ENCODE results near the gene THRB.
A peak's percentile ranks its signal among the peaks of the same experiment; 100 is the strongest.

The THRB gene

DNA sequence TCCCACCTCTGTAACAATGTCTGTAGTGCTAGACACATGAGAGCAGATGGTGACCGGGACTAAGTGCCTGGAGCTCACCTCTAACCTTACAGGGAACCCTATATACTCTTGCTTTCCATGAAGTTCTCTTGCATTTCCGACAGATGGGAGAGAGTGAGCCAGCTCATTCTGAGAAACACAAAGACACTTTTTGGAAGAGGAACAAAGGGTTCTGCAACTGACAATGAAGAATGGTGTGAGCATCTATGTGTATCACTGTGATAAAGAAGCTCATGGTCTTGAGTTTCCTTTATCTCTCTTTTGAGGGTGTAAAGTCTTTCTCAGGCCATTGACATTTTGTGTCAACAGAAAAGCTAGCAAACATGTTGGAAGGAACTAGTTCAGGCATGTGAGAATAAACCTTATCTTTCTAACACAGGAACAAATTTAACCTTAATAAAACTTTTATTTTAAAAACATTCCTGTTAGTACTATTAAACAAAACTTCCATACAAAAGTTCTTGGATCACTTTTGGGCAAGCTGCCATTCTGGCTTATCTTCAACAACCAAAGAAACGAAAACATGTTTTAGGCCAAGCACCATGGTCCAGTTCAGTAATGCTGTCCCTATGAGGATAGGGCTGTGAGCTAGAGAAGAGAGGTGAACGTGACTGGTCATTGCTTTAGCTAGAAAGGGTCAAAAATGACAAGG is 142.7 kb downstream of the THRB start:
- no peaks in the 10 kb centered on the region for H3K36me3 ChIP-seq (ENCODE audit: control insufficient read depth in 2 of 2, insufficient read depth in 1 of 2, low read length in 2 of 2)
- H3K4me3 ChIP-seq (ENCODE audit: low read depth, low read length) = no peak overlapping the region
- TF ChIP-seq SP3 (tag by site-specific recombination; IDR thresholded peaks at IDR 0.05) (no peak), ZXDB (tag by site-specific recombination; IDR thresholded peaks at IDR 0.05) (0 out of 2 replicates have a peak, but pooled peaks have one; percentile 19), ZEB2 (tag by site-specific recombination; IDR thresholded peaks at IDR 0.05) (no peak), ZNF391 (tag by site-specific recombination; IDR thresholded peaks at IDR 0.05; ENCODE audit: borderline replicate concordance, low read depth) (no peak), WT1 (tag by site-specific recombination; IDR thresholded peaks at IDR 0.05) (no peak)
- TF ChIP-seq, protein P1, sequence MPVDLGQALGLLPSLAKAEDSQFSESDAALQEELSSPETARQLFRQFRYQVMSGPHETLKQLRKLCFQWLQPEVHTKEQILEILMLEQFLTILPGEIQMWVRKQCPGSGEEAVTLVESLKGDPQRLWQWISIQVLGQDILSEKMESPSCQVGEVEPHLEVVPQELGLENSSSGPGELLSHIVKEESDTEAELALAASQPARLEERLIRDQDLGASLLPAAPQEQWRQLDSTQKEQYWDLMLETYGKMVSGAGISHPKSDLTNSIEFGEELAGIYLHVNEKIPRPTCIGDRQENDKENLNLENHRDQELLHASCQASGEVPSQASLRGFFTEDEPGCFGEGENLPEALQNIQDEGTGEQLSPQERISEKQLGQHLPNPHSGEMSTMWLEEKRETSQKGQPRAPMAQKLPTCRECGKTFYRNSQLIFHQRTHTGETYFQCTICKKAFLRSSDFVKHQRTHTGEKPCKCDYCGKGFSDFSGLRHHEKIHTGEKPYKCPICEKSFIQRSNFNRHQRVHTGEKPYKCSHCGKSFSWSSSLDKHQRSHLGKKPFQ (tag by site-specific recombination; IDR thresholded peaks at IDR 0.05) = no peak
- POLR2A ChIA-PET = no interaction called here
- CTCF ChIA-PET = interaction anchor here (0.6 kb wide), 1 partner anchor 102 kb away, joined by 4 read pairs; no protein-coding TSS in a partner anchor
- H3K4me1 ChIP-seq (ENCODE audit: control insufficient read depth, insufficient read depth, low read length) = no peaks in the 10 kb centered on the region
- no peak overlapping the region for H3K27ac ChIP-seq (ENCODE audit: extremely low read depth, low read depth, low read length)
- no peaks in the 10 kb centered on the region for H3K9me3 ChIP-seq (ENCODE audit: control insufficient read depth, insufficient read depth, low read depth, low read length)

DNA sequence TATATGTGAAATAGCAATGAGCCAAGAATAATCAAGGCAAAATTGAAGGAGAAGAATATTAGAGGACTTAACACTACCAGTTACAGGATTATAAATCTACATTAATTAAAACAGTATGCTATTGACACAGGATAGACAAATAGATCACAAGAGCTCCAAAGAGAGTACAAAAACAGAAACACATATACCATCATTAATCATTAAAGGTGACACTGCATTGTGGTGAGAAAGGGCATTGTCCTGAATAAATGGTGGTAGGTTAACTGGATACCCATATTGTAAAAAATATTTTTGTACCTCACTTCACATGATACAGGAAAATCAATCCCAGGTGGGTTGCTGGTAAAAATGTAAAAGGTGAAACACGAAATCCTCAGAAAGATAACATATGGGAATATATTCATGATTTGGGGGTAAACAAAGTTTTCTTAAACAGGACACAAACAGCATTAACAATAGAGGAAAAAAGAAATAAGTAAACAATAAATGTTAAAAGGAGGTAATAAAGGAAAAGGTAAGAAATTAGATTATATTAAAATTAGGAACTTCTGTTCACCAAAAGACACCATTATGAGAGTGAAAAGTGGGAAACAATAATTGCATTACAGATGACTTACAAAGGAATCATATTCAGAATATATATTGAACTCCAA is 145.2 kb downstream of the THRB start:
- no peak for TF ChIP-seq ZNF530 (tag by site-specific recombination; IDR thresholded peaks at IDR 0.05; ENCODE audit: low read depth)
- Histone ChIP-seq H3K27ac (ENCODE audit: extremely low read depth, low read depth, low read length) (no peak overlapping the region), H3K4me3 (ENCODE audit: low read depth, low read length) (no peak overlapping the region), H3K36me3 (ENCODE audit: control insufficient read depth in 2 of 2, insufficient read depth in 1 of 2, low read length in 2 of 2) (no peaks in the 10 kb centered on the region), H3K4me1 (ENCODE audit: control insufficient read depth, insufficient read depth, low read length) (no peaks in the 10 kb centered on the region), H3K9me3 (ENCODE audit: control insufficient read depth, insufficient read depth, low read depth, low read length) (no peaks in the 10 kb centered on the region)
- POLR2A ChIA-PET = no interaction called here
- CTCF ChIA-PET = no interaction called here

DNA sequence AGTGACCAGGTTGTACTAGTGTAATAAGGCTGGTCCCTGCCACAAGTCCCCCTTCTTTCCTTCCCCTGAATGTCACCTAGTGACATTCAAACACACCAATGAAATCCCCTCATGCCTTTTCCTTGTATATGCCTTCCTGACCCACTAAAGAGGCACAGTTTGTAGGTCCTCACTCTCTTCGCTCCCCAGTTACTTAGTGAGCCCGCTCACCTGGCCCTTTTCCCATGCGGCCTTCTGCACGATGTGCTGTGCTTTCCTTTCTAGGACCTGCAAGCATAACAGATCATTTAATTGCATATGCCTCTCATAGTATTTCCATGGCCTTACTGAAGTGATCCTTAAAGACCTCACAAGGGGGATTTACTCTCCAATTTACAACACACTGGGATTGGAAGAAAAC is 146.3 kb downstream of the THRB start:
- Histone ChIP-seq H3K4me1 (ENCODE audit: control insufficient read depth, insufficient read depth, low read length) (no peaks in the 10 kb centered on the region), H3K36me3 (ENCODE audit: control insufficient read depth in 2 of 2, insufficient read depth in 1 of 2, low read length in 2 of 2) (no peaks in the 10 kb centered on the region), H3K4me3 (ENCODE audit: low read depth, low read length) (no peak overlapping the region), H3K27ac (ENCODE audit: extremely low read depth, low read depth, low read length) (no peak overlapping the region), H3K9me3 (ENCODE audit: control insufficient read depth, insufficient read depth, low read depth, low read length) (no peaks in the 10 kb centered on the region)
- ChIA-PET POLR2A (no interaction called here), CTCF (no interaction called here)
- TF ChIP-seq ZBTB20 (tag by site-specific recombination; IDR thresholded peaks at IDR 0.05) (0 out of 2 replicates have a peak, but pooled peaks have one; percentile 10), ZNF366 (tag by site-specific recombination; conservative IDR thresholded peaks at IDR 0.05) (no peak), TCF7L2 (IDR thresholded peaks at IDR 0.05; ENCODE audit: borderline replicate concordance, low read depth, low read length) (no peak), MZF1 (tag by site-specific recombination; IDR thresholded peaks at IDR 0.05; ENCODE audit: borderline replicate concordance) (peak; percentile 37; the same call in 1 of the 2 replicates)
- TF ChIP-seq, protein P2, sequence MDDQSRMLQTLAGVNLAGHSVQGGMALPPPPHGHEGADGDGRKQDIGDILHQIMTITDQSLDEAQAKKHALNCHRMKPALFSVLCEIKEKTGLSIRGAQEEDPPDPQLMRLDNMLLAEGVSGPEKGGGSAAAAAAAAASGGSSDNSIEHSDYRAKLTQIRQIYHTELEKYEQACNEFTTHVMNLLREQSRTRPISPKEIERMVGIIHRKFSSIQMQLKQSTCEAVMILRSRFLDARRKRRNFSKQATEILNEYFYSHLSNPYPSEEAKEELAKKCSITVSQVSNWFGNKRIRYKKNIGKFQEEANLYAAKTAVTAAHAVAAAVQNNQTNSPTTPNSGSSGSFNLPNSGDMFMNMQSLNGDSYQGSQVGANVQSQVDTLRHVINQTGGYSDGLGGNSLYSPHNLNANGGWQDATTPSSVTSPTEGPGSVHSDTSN (CRISPR knock-in tag; IDR thresholded peaks at IDR 0.05) = no peak

DNA sequence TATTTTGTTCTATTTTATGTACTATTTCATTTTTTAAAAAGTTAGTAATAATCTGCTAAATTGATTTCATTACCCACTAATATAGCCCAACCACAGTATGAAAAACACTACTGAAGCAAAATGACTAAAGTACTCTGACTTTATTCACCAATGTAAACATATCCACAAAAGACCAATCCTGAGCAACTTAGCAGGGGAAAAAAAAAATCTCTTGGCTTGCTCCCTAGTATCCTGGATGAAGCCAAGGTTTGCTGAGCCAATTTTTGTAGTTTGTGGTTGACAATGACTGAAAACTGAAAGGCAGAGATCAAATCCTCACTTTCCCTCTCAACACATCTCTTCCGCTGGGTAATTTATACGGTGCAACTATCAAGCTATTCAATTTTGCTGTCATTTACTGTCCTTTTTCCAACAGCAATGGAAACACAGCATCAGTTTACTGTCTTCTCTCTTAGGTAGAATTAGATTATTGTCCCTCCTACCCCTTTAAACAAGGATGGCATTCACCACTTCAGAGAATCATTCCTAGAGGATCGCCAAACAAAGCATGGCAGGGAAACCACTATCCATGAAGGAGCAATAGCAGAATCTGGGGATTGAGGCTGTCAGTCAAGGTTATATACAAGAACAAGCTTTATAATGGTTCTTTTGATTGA is 149.7 kb downstream of the THRB start:
- Histone ChIP-seq H3K9me3 (ENCODE audit: control insufficient read depth, insufficient read depth, low read depth, low read length) (no peaks in the 10 kb centered on the region), H3K4me1 (ENCODE audit: control insufficient read depth, insufficient read depth, low read length) (no peaks in the 10 kb centered on the region), H3K36me3 (ENCODE audit: control insufficient read depth in 2 of 2, insufficient read depth in 1 of 2, low read length in 2 of 2) (no peaks in the 10 kb centered on the region), H3K4me3 (ENCODE audit: low read depth, low read length) (no peak overlapping the region), H3K27ac (ENCODE audit: extremely low read depth, low read depth, low read length) (no peak overlapping the region)
- POLR2A ChIA-PET = no interaction called here
- no peak for TF ChIP-seq ZNF837 (tag by site-specific recombination; IDR thresholded peaks at IDR 0.05)
- TF ChIP-seq ZNF596 (tag by site-specific recombination; IDR thresholded peaks at IDR 0.05) = no peak
- TF ChIP-seq ZNF266 (tag by site-specific recombination; IDR thresholded peaks at IDR 0.05; ENCODE audit: low read depth) = no peak
- TF ChIP-seq FEZF1 (tag by site-specific recombination; IDR thresholded peaks at IDR 0.05) = 0 out of 2 replicates have a peak, but pooled peaks have one; percentile 23
- CTCF ChIA-PET = no interaction called here
